Retinal pigment epithelial cell (primary cell): ENCODE results near the gene KRT76.

Experiments
- DNase-seq: peaks from one replicate; pipeline ENCODE4 v3.0.0-alpha.2; 2010; ENCODE audit warnings: low read depth
- H3K4me3 ChIP-seq: 2 replicates; pipeline ENCODE4 v1.5.1; 2011; ENCODE audit warnings: mild to moderate bottlenecking, low read length, control low read depth, moderate library complexity
- TF ChIP-seq, protein P1 (sequence below): conservative IDR thresholded peaks from 2 replicates; pipeline ENCODE4 v1.5.1; 2011; ENCODE audit warnings: low read depth, low read length, control low read depth, inconsistent platforms

KRT76 gene

GRCh38 chr12:52791271-52792184, 14.4 kb upstream of the KRT76 start:
- no peak overlapping the region for H3K4me3 ChIP-seq
- TF ChIP-seq, protein P1, sequence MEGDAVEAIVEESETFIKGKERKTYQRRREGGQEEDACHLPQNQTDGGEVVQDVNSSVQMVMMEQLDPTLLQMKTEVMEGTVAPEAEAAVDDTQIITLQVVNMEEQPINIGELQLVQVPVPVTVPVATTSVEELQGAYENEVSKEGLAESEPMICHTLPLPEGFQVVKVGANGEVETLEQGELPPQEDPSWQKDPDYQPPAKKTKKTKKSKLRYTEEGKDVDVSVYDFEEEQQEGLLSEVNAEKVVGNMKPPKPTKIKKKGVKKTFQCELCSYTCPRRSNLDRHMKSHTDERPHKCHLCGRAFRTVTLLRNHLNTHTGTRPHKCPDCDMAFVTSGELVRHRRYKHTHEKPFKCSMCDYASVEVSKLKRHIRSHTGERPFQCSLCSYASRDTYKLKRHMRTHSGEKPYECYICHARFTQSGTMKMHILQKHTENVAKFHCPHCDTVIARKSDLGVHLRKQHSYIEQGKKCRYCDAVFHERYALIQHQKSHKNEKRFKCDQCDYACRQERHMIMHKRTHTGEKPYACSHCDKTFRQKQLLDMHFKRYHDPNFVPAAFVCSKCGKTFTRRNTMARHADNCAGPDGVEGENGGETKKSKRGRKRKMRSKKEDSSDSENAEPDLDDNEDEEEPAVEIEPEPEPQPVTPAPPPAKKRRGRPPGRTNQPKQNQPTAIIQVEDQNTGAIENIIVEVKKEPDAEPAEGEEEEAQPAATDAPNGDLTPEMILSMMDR = no peak
- DNase-seq = no peak

- DNase-seq = no peak
- TF ChIP-seq, protein P1 = no peak
- H3K4me3 ChIP-seq = no peak overlapping the region
These were observed 13.5 kb upstream of the KRT76 start for GRCh38 chr12:52790427-52791270.

- H3K4me3 ChIP-seq = no peak overlapping the region
- no peak for DNase-seq
- TF ChIP-seq, protein P1 = no peak
These were observed 12.7 kb upstream of the KRT76 start for GRCh38 chr12:52789637-52790426.

DNA sequence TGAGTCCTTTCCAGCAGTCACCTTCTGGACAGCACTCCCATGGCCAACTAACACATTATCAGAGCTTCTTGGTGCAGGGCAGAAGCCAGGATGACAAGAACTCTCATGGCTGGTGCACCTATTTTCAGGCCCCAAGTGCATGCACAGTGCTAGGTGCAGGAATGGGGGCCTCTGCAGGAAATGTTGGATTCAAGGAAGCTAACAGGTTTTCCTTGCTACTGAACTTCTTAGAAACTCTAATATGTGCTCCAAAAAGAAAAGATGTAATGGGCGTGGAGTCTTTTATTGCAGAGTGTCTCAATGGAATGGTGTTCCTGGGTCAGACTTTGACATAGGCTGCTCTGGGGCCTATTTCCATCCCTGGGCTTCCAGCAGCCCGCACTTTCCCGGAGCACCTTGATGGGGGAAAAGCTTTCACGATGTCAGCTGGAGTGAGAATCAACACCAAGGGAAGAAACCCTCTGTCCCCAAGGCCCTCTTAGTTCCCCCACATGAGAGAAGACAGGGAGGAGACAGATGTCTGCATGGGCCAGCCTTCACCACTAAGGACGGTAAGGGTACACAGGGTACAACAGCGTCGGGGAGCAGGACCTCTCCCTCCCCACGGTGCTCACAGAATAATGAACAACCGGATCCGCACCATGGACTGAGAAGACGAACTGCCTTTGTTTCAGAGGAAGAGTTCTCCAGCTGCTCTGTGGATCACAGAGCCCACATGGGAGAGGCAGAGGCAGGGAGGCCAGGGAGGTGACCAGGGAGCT, 11.9 kb upstream of the KRT76 start:
- H3K4me3 ChIP-seq = no peak overlapping the region
- DNase-seq = no peak
- TF ChIP-seq, protein P1 = no peak

DNA sequence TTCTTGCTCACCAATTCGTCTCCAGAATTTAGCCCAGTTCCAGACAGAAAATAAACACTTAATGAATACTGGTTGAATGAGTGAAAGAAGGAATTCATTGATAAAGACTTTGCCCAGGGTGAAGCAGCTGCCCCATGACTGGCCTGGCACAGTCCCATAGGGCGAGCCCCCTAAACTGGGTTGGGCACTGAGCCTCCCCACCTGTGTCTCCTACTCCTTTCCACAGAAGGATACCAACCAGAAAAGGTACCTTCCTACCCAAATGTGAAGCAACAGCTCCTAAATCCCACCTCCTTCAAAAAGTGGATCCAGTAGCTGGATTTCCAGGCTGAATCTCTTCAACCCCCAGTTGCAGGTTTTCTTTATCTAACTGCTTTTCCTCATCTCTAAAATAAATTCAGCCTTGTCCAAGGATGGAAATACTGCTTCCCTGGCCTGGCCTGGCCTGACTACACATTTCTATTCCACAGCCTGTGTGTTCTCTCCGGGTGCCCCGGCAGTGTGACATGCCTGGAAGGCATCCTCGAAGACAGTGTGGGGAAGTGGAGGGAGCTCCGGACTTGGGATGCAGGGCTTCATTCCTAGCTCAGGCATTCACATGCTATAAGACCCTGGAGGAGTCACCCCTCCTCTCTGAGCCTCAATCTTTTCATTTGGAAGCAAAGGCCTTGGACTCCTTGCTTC, 11.2 kb upstream of the KRT76 start:
- TF ChIP-seq, protein P1 = no peak
- H3K4me3 ChIP-seq = no peak overlapping the region
- no peak for DNase-seq
